SU-DHL-6 (cell line): Measurements from ENCODE around the gene COL1A1.

Source experiments
- CTCF ChIP-seq: fragments of 200-600 bp; sonication (generic); IDR thresholded peaks from one replicate; pipeline ENCODE4 v1.5.1; 2017; ENCODE audit warnings: antibody characterized with exemption, mild to moderate bottlenecking, low read length, moderate library complexity; ENCODE audit not compliant: insufficient read depth, poor library complexity, severe bottlenecking
- EZH2phosphoT487 ChIP-seq: fragments of 200-600 bp; sonication (generic), shearing (Covaris generic); conservative IDR thresholded peaks from 2 replicates; pipeline ENCODE4 v1.6.1; 2018; ENCODE audit warnings: mild to moderate bottlenecking, antibody characterized with exemption, low read length, moderate library complexity, mixed read lengths

GRCh38 chr17:50151937-50152547, 49.4 kb downstream of the COL1A1 start:
- TF ChIP-seq CTCF: no peak
- TF ChIP-seq EZH2phosphoT487: no peak
